Left hindlimb (tissue), 1 donor: ENCODE measurements around the gene C2CD2.

Source experiments
- DNase-seq: peaks from one replicate; pipeline ENCODE4 v3.0.0-alpha.2; 2018

Gene C2CD2

GRCh38 chr21:41836166-41837015, 117.4 kb downstream of the C2CD2 start:
- no peak for DNase-seq

- no peak for DNase-seq
Measured at GRCh38 chr21:41835711-41836154, 118.1 kb downstream of the C2CD2 start.
